ENCODE results near the gene RCVRN.

Gene RCVRN

DNA sequence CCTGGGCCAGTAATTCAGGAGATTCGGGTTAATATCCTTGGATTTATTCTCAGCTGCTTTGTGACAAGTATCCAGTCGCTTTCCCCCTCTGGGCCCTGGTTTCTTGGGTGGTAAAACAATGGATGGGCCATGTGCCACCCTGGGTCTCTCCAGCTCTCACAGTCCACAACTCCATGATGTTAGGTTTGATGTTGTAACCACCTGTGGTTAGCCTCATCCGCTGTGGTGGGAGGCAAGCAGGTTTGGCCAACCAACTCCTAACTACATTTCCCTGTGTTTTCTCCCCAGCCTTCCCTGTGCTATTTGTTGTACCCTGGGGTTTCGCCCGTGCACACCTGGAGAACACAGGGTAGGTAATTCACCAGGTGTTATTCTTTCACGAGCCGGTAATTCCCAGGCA, 44.2 kb downstream of the RCVRN start:
- no peak overlapping the region for H3K4me3 ChIP-seq (replicated peaks; ENCODE audit: insufficient read depth, low read length)
- DNase-seq (ENCODE audit: low read depth in 1 of 2, low spot score in 1 of 2) = peak in 1 of 2 experiments; percentile 38
- no peak overlapping the region for H3K27ac ChIP-seq (replicated peaks)
- H3K27me3 ChIP-seq (ENCODE audit: insufficient read depth, poor library complexity, severe bottlenecking) = no peaks in the 10 kb centered on the region
- TF ChIP-seq, protein P1, sequence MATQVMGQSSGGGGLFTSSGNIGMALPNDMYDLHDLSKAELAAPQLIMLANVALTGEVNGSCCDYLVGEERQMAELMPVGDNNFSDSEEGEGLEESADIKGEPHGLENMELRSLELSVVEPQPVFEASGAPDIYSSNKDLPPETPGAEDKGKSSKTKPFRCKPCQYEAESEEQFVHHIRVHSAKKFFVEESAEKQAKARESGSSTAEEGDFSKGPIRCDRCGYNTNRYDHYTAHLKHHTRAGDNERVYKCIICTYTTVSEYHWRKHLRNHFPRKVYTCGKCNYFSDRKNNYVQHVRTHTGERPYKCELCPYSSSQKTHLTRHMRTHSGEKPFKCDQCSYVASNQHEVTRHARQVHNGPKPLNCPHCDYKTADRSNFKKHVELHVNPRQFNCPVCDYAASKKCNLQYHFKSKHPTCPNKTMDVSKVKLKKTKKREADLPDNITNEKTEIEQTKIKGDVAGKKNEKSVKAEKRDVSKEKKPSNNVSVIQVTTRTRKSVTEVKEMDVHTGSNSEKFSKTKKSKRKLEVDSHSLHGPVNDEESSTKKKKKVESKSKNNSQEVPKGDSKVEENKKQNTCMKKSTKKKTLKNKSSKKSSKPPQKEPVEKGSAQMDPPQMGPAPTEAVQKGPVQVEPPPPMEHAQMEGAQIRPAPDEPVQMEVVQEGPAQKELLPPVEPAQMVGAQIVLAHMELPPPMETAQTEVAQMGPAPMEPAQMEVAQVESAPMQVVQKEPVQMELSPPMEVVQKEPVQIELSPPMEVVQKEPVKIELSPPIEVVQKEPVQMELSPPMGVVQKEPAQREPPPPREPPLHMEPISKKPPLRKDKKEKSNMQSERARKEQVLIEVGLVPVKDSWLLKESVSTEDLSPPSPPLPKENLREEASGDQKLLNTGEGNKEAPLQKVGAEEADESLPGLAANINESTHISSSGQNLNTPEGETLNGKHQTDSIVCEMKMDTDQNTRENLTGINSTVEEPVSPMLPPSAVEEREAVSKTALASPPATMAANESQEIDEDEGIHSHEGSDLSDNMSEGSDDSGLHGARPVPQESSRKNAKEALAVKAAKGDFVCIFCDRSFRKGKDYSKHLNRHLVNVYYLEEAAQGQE (IDR thresholded peaks at IDR 0.05; ENCODE audit: insufficient replicate concordance, low read depth) = no peak
- no peak for TF ChIP-seq SPI1 (IDR thresholded peaks at IDR 0.05; ENCODE audit: borderline replicate concordance, low read depth)

DNA sequence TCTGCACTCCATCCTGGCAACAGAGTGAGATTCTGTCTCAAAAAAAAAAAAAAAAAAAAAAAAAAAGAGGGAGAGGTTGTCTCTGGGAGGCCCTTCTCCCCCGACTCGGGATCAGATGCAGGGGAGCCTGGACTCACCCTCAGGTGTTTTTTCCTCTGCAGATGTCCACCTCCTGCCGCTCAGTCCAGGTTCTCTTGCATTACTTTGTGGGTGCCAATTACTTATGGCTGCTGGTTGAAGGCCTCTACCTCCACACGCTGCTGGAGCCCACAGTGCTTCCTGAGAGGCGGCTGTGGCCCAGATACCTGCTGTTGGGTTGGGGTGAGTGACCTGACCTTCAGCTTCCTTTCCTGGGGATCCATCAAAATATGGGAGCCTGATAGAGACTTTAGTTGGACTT, 45.3 kb downstream of the RCVRN start:
- no peaks in the 10 kb centered on the region for H3K27me3 ChIP-seq (ENCODE audit: insufficient read depth, poor library complexity, severe bottlenecking)
- TF ChIP-seq, protein P1 (IDR thresholded peaks at IDR 0.05; ENCODE audit: insufficient replicate concordance, low read depth) = no peak
- no peak for TF ChIP-seq SPI1 (IDR thresholded peaks at IDR 0.05; ENCODE audit: borderline replicate concordance, low read depth)
- no peak for TF ChIP-seq POLR2AphosphoS5 (IDR thresholded peaks at IDR 0.05; ENCODE audit: low read depth)
- TF ChIP-seq, protein P2, sequence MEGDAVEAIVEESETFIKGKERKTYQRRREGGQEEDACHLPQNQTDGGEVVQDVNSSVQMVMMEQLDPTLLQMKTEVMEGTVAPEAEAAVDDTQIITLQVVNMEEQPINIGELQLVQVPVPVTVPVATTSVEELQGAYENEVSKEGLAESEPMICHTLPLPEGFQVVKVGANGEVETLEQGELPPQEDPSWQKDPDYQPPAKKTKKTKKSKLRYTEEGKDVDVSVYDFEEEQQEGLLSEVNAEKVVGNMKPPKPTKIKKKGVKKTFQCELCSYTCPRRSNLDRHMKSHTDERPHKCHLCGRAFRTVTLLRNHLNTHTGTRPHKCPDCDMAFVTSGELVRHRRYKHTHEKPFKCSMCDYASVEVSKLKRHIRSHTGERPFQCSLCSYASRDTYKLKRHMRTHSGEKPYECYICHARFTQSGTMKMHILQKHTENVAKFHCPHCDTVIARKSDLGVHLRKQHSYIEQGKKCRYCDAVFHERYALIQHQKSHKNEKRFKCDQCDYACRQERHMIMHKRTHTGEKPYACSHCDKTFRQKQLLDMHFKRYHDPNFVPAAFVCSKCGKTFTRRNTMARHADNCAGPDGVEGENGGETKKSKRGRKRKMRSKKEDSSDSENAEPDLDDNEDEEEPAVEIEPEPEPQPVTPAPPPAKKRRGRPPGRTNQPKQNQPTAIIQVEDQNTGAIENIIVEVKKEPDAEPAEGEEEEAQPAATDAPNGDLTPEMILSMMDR (IDR thresholded peaks at IDR 0.05; ENCODE audit: insufficient read depth, low read length) = no peak
- no peak for TF ChIP-seq GABPA (IDR thresholded peaks at IDR 0.05; ENCODE audit: low read depth)
- DNase-seq (ENCODE audit: low read depth in 1 of 2, low spot score in 1 of 2) = no peak
- H3K27ac ChIP-seq (replicated peaks) = no peak overlapping the region
- H3K4me3 ChIP-seq (replicated peaks; ENCODE audit: insufficient read depth, low read length) = no peak overlapping the region

DNA sequence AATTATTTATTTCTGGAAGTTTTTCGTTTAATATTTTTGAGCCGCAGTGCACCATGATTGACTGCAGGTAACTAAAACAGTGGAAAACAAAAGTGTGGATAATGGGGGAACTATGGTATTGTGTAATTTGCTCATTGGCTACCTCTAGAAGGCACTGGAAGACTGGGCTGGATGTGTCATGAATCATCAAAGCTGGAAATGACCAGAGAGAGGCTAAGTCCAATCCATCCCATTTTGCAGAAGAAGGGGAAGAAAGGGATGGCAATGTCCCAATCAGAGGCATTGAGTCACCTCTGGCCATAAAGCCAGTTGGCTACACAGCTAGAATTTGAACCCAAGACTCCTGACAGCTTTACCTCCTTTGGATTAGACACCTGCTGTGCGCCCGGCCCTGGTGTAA, 50.0 kb downstream of the RCVRN start:
- TF ChIP-seq SPI1 (IDR thresholded peaks at IDR 0.05; ENCODE audit: borderline replicate concordance, low read depth) = no peak
- TF ChIP-seq, protein P1 (IDR thresholded peaks at IDR 0.05; ENCODE audit: insufficient replicate concordance, low read depth) = no peak
- TF ChIP-seq POLR2AphosphoS5 (IDR thresholded peaks at IDR 0.05; ENCODE audit: low read depth) = no peak
- TF ChIP-seq GABPA (IDR thresholded peaks at IDR 0.05; ENCODE audit: low read depth) = no peak
- TF ChIP-seq, protein P2 (IDR thresholded peaks at IDR 0.05; ENCODE audit: insufficient read depth, low read length) = no peak

DNA sequence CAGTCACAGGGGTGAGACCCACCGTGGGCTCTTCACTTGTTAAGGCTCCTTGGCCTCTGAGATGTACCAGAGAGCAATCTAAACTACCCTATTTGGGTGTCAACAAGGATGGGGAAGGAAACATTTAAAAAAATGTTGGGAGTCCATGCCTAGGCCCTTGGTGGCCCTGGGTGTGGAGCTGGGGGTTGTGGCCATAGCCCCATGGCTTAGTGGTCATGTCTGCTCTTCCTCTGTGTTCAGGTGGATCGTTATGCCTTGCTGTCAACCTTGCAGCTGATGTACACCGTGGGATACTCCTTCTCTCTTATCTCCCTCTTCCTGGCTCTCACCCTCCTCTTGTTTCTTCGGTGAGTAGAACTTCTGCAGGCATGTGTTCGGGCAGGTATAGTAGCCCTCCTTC, 50.8 kb downstream of the RCVRN start:
- no peak for DNase-seq (ENCODE audit: low read depth in 1 of 2, low spot score in 1 of 2)
- TF ChIP-seq SPI1 (IDR thresholded peaks at IDR 0.05; ENCODE audit: borderline replicate concordance, low read depth) = no peak
- TF ChIP-seq GABPA (IDR thresholded peaks at IDR 0.05; ENCODE audit: low read depth) = no peak
- no peak for TF ChIP-seq POLR2AphosphoS5 (IDR thresholded peaks at IDR 0.05; ENCODE audit: low read depth)
- TF ChIP-seq, protein P1 (IDR thresholded peaks at IDR 0.05; ENCODE audit: insufficient replicate concordance, low read depth) = no peak
- TF ChIP-seq, protein P2 (IDR thresholded peaks at IDR 0.05; ENCODE audit: insufficient read depth, low read length) = no peak
- H3K4me3 ChIP-seq (replicated peaks; ENCODE audit: insufficient read depth, low read length) = no peak overlapping the region

More for the DNA sequence above, 50.0 kb downstream of the RCVRN start:
- DNase-seq (ENCODE audit: low read depth in 1 of 2, low spot score in 1 of 2) = no peak
- H3K4me3 ChIP-seq (replicated peaks; ENCODE audit: insufficient read depth, low read length) = no peak overlapping the region
- no peak overlapping the region for H3K27ac ChIP-seq (replicated peaks)
- H3K27me3 ChIP-seq (ENCODE audit: insufficient read depth, poor library complexity, severe bottlenecking) = no peaks in the 10 kb centered on the region

More for the DNA sequence above, 50.8 kb downstream of the RCVRN start:
- H3K27me3 ChIP-seq (ENCODE audit: insufficient read depth, poor library complexity, severe bottlenecking) = no peaks in the 10 kb centered on the region
- no peak overlapping the region for H3K27ac ChIP-seq (replicated peaks)
